HEK293 (cell line): ENCODE measurements around the gene EPHA4.

Source experiments
- CTCF ChIP-seq: fragments of 450-650 bp; formaldehyde crosslinking; IDR thresholded peaks from 2 replicates; pipeline ENCODE4 v1.5.1; 2016; ENCODE audit warnings: missing biosample characterization, missing genetic modification characterization
- HOXA7 ChIP-seq: sonication (generic); formaldehyde crosslinking; IDR thresholded peaks from 2 replicates; pipeline ENCODE4 v1.8.1; 2022; ENCODE audit warnings: missing genetic modification reagents, borderline replicate concordance
- IKZF3 ChIP-seq: fragments of 450-650 bp; IDR thresholded peaks from 2 replicates; pipeline ENCODE4 v1.5.0; 2018; ENCODE audit warnings: missing biosample characterization, mild to moderate bottlenecking, missing genetic modification characterization, moderate library complexity
- YY1 ChIP-seq: fragments of 450-650 bp; formaldehyde crosslinking; IDR thresholded peaks from 2 replicates; pipeline ENCODE4 v1.5.1; 2018; ENCODE audit warnings: missing biosample characterization, missing genetic modification characterization
- ZFP37 ChIP-seq: fragments of 450-650 bp; formaldehyde crosslinking; IDR thresholded peaks from 2 replicates; pipeline ENCODE4 v1.5.1; 2016; ENCODE audit warnings: missing biosample characterization, missing genetic modification characterization
- ZFP41 ChIP-seq: fragments of 450-650 bp; formaldehyde crosslinking; IDR thresholded peaks from 2 replicates; pipeline ENCODE4 v1.5.1; 2016; ENCODE audit warnings: missing biosample characterization, missing genetic modification characterization, borderline replicate concordance
- ZNF423 ChIP-seq: fragments of 450-650 bp; formaldehyde crosslinking; IDR thresholded peaks from 2 replicates; pipeline ENCODE4 v1.5.1; 2016; ENCODE audit warnings: missing biosample characterization, missing genetic modification characterization
- ZNF513 ChIP-seq: fragments of 450-650 bp; IDR thresholded peaks from 2 replicates; pipeline ENCODE4 v1.5.1; 2018; ENCODE audit warnings: missing biosample characterization, missing genetic modification characterization
- ZNF639 ChIP-seq: fragments of 450-650 bp; formaldehyde crosslinking; IDR thresholded peaks from 2 replicates; pipeline ENCODE4 v1.5.1; 2016; ENCODE audit warnings: missing biosample characterization, missing genetic modification characterization
- ZNF76 ChIP-seq: fragments of 450-650 bp; formaldehyde crosslinking; IDR thresholded peaks from 2 replicates; pipeline ENCODE4; 2016; ENCODE audit warnings: low read depth, missing biosample characterization, missing genetic modification characterization, borderline replicate concordance
- ZNF785 ChIP-seq: fragments of 450-650 bp; formaldehyde crosslinking; IDR thresholded peaks from 2 replicates; pipeline ENCODE4 v1.5.1; 2016; ENCODE audit warnings: missing biosample characterization, missing genetic modification characterization

GRCh38 chr2:221601376-221601775 lies 29.3 kb upstream of the EPHA4 start:
- TF ChIP-seq CTCF (tag by site-specific recombination): no peak
- no peak for TF ChIP-seq ZNF639 (tag by site-specific recombination)
- TF ChIP-seq YY1 (tag by site-specific recombination): no peak
- TF ChIP-seq ZNF513 (tag by site-specific recombination): no peak
- TF ChIP-seq IKZF3 (tag by site-specific recombination): no peak
- TF ChIP-seq ZNF76 (tag by site-specific recombination): no peak
- no peak for TF ChIP-seq ZFP37 (tag by site-specific recombination)
- no peak for TF ChIP-seq HOXA7
- no peak for TF ChIP-seq ZNF423 (tag by site-specific recombination)
- TF ChIP-seq ZFP41 (tag by site-specific recombination): no peak
- TF ChIP-seq ZNF785 (tag by site-specific recombination): no peak
